Activated T-cell treated with anti-CD3 and anti-CD28 coated beads for 48 hours (primary cell): ENCODE data around the gene PTPRQ.
"Not testable (repeated sequence)": the region's sequence is repeated elsewhere in the genome, so short reads cannot be mapped to it uniquely, and the experiment has no call there.

Experiments used
- DNase-seq: peaks from one replicate; pipeline ENCODE4 v3.0.0-alpha.2; 2020; ENCODE audit warnings: low read depth

Gene PTPRQ

GRCh38 chr12:80470403-80470802 lies 26.4 kb downstream of the PTPRQ start:
- no peak for DNase-seq

GRCh38 chr12:80472236-80472635 lies 28.2 kb downstream of the PTPRQ start:
- no peak for DNase-seq

- no peak for DNase-seq
Measured at GRCh38 chr12:80472911-80473500, 29.0 kb downstream of the PTPRQ start.

GRCh38 chr12:80477521-80478145 lies 33.6 kb downstream of the PTPRQ start:
- not testable (repeated sequence) for DNase-seq

DNA sequence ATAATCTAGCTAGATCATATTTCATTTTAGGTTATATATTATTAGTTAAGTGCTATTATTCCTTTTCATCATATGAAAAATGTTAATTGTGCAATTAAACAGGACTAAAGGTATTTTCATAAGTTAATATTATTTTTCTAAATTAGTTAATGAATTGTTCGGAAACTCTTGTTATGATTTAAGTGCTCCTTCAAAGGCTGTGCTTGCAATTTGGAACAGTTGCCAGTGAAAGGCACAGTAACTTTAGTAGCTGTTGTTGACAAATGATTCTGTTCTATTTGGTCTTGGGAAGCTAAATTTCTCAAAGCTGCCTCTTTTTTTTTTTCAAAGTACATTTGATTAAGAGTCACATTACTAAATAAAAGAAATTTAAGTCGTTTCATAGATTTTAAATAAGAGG lies 40.7 kb downstream of the PTPRQ start:
- DNase-seq = no peak

GRCh38 chr12:80485222-80485987 lies 41.4 kb downstream of the PTPRQ start:
- no peak for DNase-seq

DNA sequence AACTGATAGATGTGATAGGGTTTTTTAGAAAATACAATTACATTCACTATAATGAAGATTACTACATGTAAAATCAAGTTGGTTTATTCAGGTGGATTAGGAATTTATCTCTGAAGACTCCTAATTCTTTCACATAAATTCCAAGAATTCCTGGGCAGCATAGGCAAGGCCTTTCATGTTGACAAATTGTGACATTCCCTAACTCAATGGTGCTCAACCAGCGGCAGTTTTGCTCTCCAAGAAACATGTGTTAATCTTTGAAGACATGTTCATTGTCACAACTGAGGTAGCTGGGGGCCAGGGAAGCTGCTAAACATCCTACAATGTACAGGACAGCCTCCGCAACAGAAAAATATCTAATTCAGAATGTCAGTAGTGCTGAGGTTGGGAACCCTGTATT lies 46.3 kb downstream of the PTPRQ start:
- no peak for DNase-seq

GRCh38 chr12:80491166-80491565 lies 47.1 kb downstream of the PTPRQ start:
- no peak for DNase-seq

DNA sequence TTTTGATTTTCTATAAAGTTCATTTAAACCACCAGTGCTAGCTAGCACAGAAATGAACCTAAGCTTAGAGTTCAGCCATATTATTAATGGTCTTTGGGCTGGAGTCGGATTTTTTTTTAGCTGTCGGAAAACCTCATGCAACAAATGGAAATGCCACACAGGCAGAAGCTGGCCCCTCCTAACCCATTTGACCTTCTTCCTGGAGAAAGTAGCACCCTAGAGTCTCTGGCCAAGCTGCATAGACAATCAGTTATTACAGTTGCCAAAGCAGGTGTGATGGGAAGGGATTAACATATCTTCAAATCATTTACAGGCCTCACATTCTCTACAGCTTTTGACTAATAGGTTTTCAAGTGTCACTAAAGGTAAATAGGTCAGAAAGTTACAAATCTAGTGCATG lies 49.4 kb downstream of the PTPRQ start:
- DNase-seq = no peak

GRCh38 chr12:80494836-80495235 lies 50.8 kb downstream of the PTPRQ start:
- no peak for DNase-seq

- DNase-seq = no peak
Measured at GRCh38 chr12:80498059-80498728, 54.2 kb downstream of the PTPRQ start.

- no peak for DNase-seq
Measured at GRCh38 chr12:80504389-80505163, 60.5 kb downstream of the PTPRQ start.

DNA sequence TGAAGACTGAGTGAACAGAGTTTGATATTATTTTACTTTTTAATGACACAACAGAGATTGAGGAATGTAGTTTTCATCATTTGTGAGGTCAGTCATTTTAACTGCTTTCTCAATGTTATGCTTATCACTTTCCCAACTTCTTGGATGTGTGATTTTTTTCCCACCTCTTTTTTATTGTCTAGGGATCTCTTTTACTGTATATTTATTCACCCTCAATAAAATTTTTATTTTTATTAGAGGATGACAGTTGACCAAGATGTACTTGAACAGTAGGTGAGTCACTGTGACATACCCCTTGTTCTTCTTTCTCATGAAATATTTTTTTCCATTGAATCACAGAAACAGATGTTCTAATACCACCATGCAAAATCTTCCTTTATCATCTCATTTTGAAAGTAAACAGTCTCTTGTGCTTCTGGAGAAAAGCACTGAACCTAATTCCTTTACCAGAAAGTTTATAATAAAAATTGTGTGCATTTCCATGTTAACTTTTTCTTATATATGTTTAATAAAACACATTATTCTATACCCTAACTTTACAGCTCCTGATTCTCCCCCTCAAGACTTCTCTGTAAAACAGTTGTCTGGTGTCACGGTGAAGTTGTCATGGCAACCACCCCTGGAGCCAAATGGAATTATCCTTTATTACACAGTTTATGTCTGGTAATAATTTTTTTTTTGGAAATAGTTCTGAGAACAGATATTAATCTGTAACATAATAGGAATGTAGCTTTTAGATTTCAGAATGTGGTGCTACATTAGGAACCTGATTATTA lies 65.9 kb downstream of the PTPRQ start:
- DNase-seq = no peak

DNA sequence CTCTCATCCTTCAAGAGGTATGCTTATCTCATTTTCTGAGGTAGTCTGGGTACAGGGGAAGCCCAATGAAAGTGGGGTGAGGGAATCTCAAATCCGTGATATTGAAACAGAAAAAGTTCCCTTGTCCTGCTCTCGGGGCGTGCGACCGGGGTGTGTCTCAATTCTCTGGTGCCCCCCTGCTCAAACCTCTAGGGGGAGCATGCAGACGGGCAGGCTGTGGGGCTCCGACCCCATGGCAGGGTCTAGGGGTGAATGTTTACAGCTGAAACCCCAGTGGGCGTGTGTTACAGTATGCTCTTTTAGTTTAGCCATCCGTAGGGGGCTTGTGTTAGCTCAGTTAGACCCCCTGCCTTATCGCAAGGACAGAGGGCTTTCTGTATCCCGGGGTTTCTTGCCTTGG lies 68.7 kb downstream of the PTPRQ start:
- DNase-seq = no peak

GRCh38 chr12:80513211-80513610 lies 69.2 kb downstream of the PTPRQ start:
- no peak for DNase-seq

DNA sequence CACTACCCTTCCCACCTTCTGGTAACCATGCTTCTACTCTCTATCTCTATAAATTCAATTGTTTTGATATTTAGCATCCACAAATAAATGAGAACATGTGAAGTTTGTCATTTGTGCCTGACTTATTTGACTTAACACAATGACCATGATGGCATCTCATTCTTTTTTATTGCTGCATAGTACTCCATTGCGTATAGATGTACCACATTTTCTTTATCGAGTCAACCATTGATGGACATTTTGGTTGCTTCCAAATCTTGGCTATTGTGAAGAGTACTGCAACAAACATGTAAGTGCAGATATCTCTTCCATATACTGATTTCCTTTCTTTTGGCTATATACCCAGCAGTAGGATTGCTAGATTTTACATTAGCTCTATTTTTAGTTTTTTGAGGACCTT lies 73.6 kb downstream of the PTPRQ start:
- DNase-seq = no peak

- DNase-seq = no peak
Measured at GRCh38 chr12:80531646-80532045, 87.6 kb downstream of the PTPRQ start.

GRCh38 chr12:80539029-80539428 lies 95.0 kb downstream of the PTPRQ start:
- DNase-seq = no peak

- DNase-seq = no peak
Measured at GRCh38 chr12:80549298-80549697, 105.3 kb downstream of the PTPRQ start.

DNA sequence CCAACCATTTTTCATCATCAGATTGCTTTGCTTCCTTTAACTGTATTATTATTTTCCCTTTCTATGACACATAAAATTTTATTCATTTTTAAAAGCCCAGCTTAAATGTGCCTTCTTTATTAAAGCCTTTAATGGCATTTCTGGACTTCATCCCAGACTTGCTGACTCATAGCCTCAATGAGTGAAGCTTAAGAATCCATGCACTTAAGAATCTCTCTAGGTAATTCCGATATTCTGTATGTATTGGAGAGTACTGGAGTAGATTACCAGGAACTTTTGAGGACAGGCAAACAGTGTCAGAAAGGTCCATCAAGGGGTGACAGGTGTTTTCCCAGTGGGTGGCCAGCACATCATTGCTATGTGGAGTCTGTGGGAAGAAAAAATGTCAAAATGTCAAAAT lies 107.9 kb downstream of the PTPRQ start:
- DNase-seq = no peak

GRCh38 chr12:80553316-80553715 lies 109.3 kb downstream of the PTPRQ start:
- DNase-seq = no peak
